ENCODE results near the gene KPNB1.

DNA sequence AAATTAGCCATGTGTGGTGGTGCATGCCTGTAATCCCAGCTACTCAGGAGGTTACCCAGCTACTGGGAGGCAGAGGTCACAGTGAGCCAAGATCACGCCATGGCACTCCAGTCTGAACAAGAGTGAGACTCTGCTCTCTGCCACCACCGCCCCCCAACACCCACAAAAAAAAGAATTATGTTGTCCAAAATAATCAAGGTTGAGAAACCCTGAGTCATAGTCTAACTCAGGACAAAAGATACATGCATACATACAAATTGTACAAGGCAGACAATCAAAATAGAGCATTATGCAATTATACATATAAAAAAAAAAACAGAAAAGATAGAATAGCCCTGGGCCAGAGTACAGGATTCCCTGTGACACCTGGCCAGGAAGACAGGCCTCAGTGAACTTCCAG, 6.6 kb upstream of the KPNB1 start:
- TF ChIP-seq, protein P1, sequence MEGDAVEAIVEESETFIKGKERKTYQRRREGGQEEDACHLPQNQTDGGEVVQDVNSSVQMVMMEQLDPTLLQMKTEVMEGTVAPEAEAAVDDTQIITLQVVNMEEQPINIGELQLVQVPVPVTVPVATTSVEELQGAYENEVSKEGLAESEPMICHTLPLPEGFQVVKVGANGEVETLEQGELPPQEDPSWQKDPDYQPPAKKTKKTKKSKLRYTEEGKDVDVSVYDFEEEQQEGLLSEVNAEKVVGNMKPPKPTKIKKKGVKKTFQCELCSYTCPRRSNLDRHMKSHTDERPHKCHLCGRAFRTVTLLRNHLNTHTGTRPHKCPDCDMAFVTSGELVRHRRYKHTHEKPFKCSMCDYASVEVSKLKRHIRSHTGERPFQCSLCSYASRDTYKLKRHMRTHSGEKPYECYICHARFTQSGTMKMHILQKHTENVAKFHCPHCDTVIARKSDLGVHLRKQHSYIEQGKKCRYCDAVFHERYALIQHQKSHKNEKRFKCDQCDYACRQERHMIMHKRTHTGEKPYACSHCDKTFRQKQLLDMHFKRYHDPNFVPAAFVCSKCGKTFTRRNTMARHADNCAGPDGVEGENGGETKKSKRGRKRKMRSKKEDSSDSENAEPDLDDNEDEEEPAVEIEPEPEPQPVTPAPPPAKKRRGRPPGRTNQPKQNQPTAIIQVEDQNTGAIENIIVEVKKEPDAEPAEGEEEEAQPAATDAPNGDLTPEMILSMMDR (IDR thresholded peaks at IDR 0.05), result no peak
- TF ChIP-seq POLR2AphosphoS5 (IDR thresholded peaks at IDR 0.05), result no peak

All from prostate gland (tissue), 2 donors.